Neural cell (in vitro differentiated cells): ENCODE data around the gene NKAIN4. TPM values are rescaled to one million over a fixed set of nuclear protein-coding genes. Genes with fewer than 3 reads are reported as not detected.

Experiments used
- H2AFZ ChIP-seq: fragments of 200-600, 300-800 bp; sonication (generic), shearing (Covaris generic); 2 replicates; pipeline ENCODE4 v1.6.0; 2014; ENCODE audit warnings: low read depth, mild to moderate bottlenecking, antibody characterized with exemption, low read length, moderate library complexity
- H3F3A ChIP-seq: fragments of 200-600 bp; shearing (Covaris generic); 2 replicates; pipeline ENCODE4 v1.6.1; 2016; ENCODE audit warnings: mild to moderate bottlenecking, moderate library complexity, mixed read lengths, antibody characterized with exemption, low read length; ENCODE audit not compliant: insufficient read depth, poor library complexity, severe bottlenecking
- H3K27ac ChIP-seq: fragments of 200-600, 300-800 bp; sonication (generic), shearing (Covaris generic); 2 replicates; pipeline ENCODE4 v1.5.1; 2014; ENCODE audit warnings: mild to moderate bottlenecking, low read length, moderate library complexity
- H3K27me3 ChIP-seq: fragments of 300-800, 200-600 bp; sonication (generic), shearing (Covaris generic); 2 replicates; pipeline ENCODE4 v1.6.0; 2014; ENCODE audit warnings: mild to moderate bottlenecking, low read depth, low read length, moderate library complexity; ENCODE audit not compliant: insufficient read depth
- H3K36me3 ChIP-seq: fragments of 300-800, 200-600 bp; sonication (generic), shearing (Covaris generic); 2 replicates; pipeline ENCODE4 v1.5.1; 2014; ENCODE audit warnings: mild to moderate bottlenecking, antibody characterized with exemption, low read length, moderate library complexity; ENCODE audit not compliant: insufficient read depth
- H3K4me2 ChIP-seq: fragments of 300-800, 200-600 bp; sonication (generic), shearing (Covaris generic); 2 replicates; pipeline ENCODE4 v1.6.0; 2014; ENCODE audit warnings: mild to moderate bottlenecking, low read length
- H3K4me3 ChIP-seq: fragments of 300-800, 200-600 bp; sonication (generic), shearing (Covaris generic); 2 replicates; pipeline ENCODE4 v1.5.1; 2014; ENCODE audit warnings: mild to moderate bottlenecking, low read length, moderate library complexity
- H3K79me2 ChIP-seq: fragments of 200-600 bp; shearing (Covaris generic); replicated peaks from 2 replicates; pipeline ENCODE4 v1.6.0; 2014; ENCODE audit warnings: mild to moderate bottlenecking, low read length, moderate library complexity; ENCODE audit not compliant: insufficient read depth
- H3K9ac ChIP-seq: fragments of 300-800, 200-600 bp; sonication (generic), shearing (Covaris generic); 2 replicates; pipeline ENCODE4 v1.6.1; 2016; ENCODE audit warnings: mild to moderate bottlenecking, low read length, mixed read lengths
- H3K9me2 ChIP-seq: fragments of 200-600 bp; shearing (Covaris generic); 2 replicates; pipeline ENCODE4 v1.6.1; 2016; ENCODE audit warnings: mild to moderate bottlenecking, low read length, mixed read lengths; ENCODE audit not compliant: insufficient read depth
- H3K9me3 ChIP-seq: fragments of 200-600, 300-800 bp; sonication (generic), shearing (Covaris generic); 2 replicates; pipeline ENCODE4 v1.6.1; 2016; ENCODE audit warnings: mild to moderate bottlenecking, mixed run types, low read length, moderate library complexity, mixed read lengths
- H4K20me1 ChIP-seq: fragments of 200-600 bp; shearing (Covaris generic); 2 replicates; pipeline ENCODE4 v1.6.1; 2016; ENCODE audit warnings: mild to moderate bottlenecking, mixed run types; ENCODE audit not compliant: insufficient read depth
- CTCF ChIP-seq: fragments of 450-650 bp; IDR thresholded peaks from 2 replicates; pipeline ENCODE4 v1.5.1; 2014; ENCODE audit warnings: antibody characterized with exemption, mild to moderate bottlenecking, moderate library complexity; ENCODE audit not compliant: poor library complexity, severe bottlenecking
- EZH2 ChIP-seq: fragments of 200-600, 300-800 bp; shearing (Covaris generic), sonication (generic); IDR thresholded peaks from 2 replicates; pipeline ENCODE4 v1.6.1; 2014; ENCODE audit warnings: antibody characterized with exemption, low read length, borderline replicate concordance, mild to moderate bottlenecking; ENCODE audit not compliant: insufficient read depth, poor library complexity, severe bottlenecking
- MXI1 ChIP-seq: fragments of 450-650 bp; conservative IDR thresholded peaks from 2 replicates; pipeline ENCODE4 v1.6.1; 2014; ENCODE audit warnings: antibody characterized with exemption, mild to moderate bottlenecking; ENCODE audit not compliant: poor library complexity, severe bottlenecking
- POLR2AphosphoS5 ChIP-seq: IDR thresholded peaks from 2 replicates; pipeline ENCODE4 v1.6.1; 2012
- RAD21 ChIP-seq: fragments of 450-650 bp; conservative IDR thresholded peaks from 2 replicates; pipeline ENCODE4 v1.6.1; 2014; ENCODE audit warnings: antibody characterized with exemption, mild to moderate bottlenecking, moderate library complexity
- REST ChIP-seq: IDR thresholded peaks from 2 replicates; pipeline ENCODE4 v1.6.1; 2012; ENCODE audit warnings: borderline replicate concordance
- SMC3 ChIP-seq: fragments of 450-650 bp; conservative IDR thresholded peaks from 2 replicates; pipeline ENCODE4 v1.6.1; 2014; ENCODE audit warnings: antibody characterized with exemption, mild to moderate bottlenecking, moderate library complexity; ENCODE audit not compliant: poor library complexity
- TAF1 ChIP-seq: IDR thresholded peaks from 2 replicates; pipeline ENCODE4 v1.6.1; 2012; ENCODE audit warnings: low read depth
- polyA plus RNA-seq: library from polyadenylated mRNA; depleted of rRNA; stranded (reverse); fragments of >200 nt; gene quantifications from 2 replicates; pipeline ENCODE4 v1.2.3, GENCODE V29; 2014

Gene NKAIN4
- polyA plus RNA-seq, 1 donor from 2014 or later: 11.2 TPM

DNA sequence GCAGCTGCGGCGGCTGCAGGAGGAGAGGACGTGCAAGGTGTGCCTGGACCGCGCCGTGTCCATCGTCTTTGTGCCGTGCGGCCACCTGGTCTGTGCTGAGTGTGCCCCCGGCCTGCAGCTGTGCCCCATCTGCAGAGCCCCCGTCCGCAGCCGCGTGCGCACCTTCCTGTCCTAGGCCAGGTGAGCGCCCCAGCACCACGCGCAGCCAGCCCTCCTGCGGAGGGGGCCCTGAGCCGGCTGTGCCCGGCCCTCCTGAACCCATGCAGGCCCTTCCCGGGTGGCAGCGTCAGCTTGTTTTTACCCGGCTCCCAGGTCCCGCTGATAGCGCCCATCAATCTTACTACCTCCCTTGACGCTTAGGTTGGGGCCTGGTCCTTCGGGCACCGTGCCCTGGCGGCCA, 14.8 kb downstream of the NKAIN4 start:
- Histone ChIP-seq H3K4me3 (no peak overlapping the region), H2AFZ (no peak overlapping the region), H3K9me2 (no peaks in the 10 kb centered on the region), H3F3A (no peaks in the 10 kb centered on the region), H3K36me3 (no peaks in the 10 kb centered on the region), H3K79me2 (no peaks in the 10 kb centered on the region), H3K9ac (no peak overlapping the region), H3K27me3 (no peaks in the 10 kb centered on the region), H3K9me3 (no peaks in the 10 kb centered on the region), H3K4me2 (no peak overlapping the region), H4K20me1 (no peaks in the 10 kb centered on the region), H3K27ac (no peak overlapping the region)
- TF ChIP-seq REST (no peak), SMC3 (no peak), TAF1 (no peak), CTCF (no peak), EZH2 (no peak), MXI1 (no peak), RAD21 (no peak), POLR2AphosphoS5 (no peak)

DNA sequence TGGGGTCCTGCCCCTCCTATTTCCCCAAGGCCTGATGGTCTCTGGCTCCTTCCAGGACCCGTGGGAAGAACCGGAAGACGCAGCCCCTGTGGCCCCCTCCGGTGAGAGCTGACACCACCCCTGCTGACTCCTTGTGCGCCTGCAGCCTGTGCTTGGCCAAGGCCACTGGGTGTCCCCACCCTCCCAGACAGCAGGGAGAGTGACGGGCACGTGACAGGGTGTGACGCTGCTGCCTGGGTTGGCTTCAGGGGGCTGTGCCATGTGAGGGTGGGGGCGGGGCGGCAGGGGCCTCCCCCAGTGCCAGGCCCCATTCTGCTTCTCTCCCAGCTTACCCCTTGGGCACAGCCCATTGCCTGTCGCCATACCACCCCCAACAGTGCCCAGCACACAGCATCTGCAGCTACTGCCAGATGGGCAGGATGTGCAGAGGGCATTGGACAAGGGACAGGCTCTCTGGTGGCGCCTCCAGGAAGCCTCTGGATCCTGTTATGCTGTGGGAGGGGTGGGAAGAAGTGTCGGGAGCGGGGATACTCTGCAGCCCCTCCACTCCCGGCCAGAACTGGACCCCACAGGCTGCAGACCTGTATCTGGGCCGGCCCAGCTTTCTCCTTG, 15.6 kb downstream of the NKAIN4 start:
- no peaks in the 10 kb centered on the region for H3F3A ChIP-seq
- H3K4me3 ChIP-seq: no peak overlapping the region
- no peaks in the 10 kb centered on the region for H4K20me1 ChIP-seq
- no peak overlapping the region for H3K9ac ChIP-seq
- H2AFZ ChIP-seq: no peak overlapping the region
- no peaks in the 10 kb centered on the region for H3K79me2 ChIP-seq
- H3K27ac ChIP-seq: no peak overlapping the region
- H3K4me2 ChIP-seq: no peak overlapping the region
- no peak for TF ChIP-seq MXI1
- TF ChIP-seq POLR2AphosphoS5: no peak
- no peak for TF ChIP-seq TAF1
- no peak for TF ChIP-seq EZH2
- no peak for TF ChIP-seq SMC3
- no peak for TF ChIP-seq REST
- TF ChIP-seq CTCF: no peak
- TF ChIP-seq RAD21: no peak
- H3K9me2 ChIP-seq: no peaks in the 10 kb centered on the region
- no peaks in the 10 kb centered on the region for H3K9me3 ChIP-seq
- no peaks in the 10 kb centered on the region for H3K27me3 ChIP-seq
- H3K36me3 ChIP-seq: no peaks in the 10 kb centered on the region
